HG03575 (cell line): ENCODE data around the gene FAM3C.
"Not testable (repeated sequence)": the region's sequence is repeated elsewhere in the genome, so short reads cannot be mapped to it uniquely, and the experiment has no call there.

Source experiments
- ATAC-seq: cut with Tn5 transposase; IDR thresholded peaks from one replicate; pipeline ENCODE4 v1.9.1; 2021; ENCODE audit not compliant: unreplicated experiment, insufficient number of reproducible peaks, low FRiP score; ENCODE audit errors: extremely low read depth

The FAM3C gene

DNA sequence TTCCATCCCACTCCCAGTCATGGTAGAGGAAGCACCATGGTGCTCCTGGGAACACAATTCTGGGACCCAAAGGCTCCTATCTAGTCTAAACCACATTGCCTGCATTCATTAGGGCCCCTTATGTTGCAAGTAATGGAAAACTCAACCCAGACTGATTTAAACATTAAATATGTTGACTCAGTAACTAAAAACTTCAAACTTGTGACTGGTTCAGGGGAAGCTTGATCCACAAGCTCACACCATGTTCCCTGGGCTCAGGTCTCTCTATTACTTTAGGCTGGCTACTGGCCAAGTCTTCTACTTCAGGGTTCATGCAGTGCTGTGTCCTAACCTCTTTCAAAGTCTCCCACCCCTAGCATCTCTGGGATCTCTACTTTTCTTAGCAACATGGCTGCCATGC is 54.2 kb downstream of the FAM3C start:
- no peak for ATAC-seq

DNA sequence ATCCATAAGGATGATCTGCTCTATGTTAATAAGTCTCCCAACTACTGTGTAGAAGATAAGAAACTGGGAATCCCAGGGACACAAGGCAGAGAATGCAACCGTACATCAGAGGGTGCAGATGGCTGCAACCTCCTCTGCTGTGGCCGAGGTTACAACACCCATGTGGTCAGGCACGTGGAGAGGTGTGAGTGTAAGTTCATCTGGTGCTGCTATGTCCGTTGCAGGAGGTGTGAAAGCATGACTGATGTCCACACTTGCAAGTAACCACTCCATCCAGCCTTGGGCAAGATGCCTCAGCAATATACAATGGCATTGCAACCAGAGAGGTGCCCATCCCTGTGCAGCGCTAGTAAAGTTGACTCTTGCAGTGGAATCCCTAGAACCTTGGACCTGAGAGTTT is 57.0 kb downstream of the FAM3C start:
- no peak for ATAC-seq

DNA sequence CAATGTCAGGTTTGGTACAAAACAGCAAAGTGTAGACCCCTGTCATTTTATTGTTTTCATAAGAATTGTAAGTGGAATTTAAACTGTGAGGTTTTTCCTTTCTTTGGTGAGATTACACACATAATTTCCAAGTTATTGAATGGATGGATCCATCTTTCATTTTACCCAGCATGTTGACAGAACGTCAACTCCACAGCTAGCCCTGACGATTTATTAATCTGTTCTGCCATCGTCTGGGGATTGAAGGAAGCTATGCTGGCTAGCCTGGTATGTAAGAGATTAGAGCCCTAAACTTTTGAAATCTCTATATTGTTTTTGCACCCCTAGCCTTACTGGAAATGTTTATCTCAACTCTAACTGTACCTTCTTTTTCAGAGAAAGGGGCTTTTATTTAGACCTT is 58.7 kb downstream of the FAM3C start:
- ATAC-seq, result no peak

DNA sequence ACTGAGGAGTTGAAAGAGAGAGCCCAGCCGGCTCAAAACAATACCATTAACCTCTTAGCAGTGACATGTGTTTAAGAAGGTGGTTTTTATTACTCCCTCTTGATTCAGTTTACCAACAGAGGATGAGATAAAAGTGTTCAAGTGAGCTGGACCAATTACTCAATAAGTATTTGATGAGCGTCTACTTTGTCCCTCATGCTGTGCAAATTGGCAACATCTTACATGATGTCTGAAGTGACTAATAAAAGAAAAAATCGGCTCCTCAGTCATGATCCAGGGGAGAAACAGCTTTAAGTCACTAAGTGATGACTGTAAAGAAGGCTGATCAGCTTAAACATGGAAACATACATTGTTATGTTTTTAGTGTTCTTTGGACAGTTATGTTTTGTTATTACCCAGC is 59.5 kb downstream of the FAM3C start:
- no peak for ATAC-seq

- no peak for ATAC-seq
Observed at GRCh38 chr7:121334875-121335648, 61.0 kb downstream of the FAM3C start.

DNA sequence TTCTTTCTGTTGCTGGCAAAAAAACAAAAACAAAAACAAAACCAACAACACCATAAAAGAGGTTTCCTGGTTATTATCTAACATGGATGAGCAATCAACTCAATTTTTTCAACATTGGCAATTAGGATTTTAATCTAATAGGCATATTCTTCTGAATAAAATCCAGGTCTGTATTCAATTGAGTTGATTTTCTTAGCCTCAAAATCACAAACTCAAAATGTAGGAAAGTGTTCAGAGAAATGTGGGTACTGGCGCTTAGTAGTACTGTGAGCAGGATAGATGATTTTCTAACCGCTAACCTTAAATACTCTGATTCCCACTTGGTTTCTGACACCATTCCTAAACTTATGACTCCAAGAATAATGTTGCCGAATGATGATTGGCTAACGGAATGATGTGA is 61.7 kb downstream of the FAM3C start:
- no peak for ATAC-seq

DNA sequence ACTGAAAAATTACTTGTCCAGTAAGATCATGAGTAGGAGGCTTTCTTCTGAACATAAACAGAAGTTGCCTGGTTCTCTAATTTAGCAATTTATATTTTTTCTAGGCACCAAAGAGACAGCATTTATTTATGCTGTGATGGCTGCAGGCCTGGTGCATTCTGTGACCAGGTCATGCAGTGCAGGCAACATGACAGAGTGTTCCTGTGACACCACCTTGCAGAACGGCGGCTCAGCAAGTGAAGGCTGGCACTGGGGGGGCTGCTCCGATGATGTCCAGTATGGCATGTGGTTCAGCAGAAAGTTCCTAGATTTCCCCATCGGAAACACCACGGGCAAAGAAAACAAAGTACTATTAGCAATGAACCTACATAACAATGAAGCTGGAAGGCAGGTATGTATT is 64.5 kb downstream of the FAM3C start:
- ATAC-seq, result no peak

- no peak for ATAC-seq
Observed at GRCh38 chr7:121331048-121331447, 65.1 kb downstream of the FAM3C start.

DNA sequence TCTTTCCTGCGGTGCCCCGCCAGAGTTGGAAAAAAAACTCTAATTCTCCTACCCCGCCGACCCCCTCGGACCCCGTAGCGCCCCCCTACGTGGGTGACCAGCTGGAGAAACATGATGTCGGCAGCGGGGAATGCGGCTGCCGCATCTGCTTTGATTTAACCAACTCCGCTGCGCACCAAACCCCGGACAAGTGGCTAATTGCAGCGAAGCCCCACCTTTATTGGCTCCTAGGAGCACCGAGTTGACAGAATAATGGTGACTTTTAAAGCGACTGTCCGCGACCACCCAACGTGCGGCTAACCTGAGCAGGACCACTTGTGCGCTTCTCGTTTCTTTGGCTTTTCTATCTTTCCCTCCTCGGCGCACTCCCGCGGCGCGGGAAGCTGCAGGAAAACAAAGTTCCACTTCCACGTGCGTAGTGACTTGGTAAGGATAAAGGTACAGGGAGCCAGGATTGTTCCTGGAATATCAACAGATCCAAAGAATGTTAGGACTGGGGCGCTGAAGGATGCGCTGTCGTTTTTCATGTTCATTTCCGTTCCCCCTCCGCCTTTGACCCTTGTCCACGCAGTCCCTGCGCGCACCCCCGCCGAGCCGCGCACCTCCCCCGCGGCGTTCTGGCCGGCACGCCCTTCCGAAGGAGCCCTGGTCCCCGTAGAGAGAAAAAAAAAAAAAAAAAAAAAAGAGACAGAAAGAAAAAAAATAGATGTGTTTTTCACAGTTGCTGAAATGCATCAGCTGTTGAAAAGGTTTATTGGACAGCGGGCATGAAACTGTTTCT is 65.9 kb downstream of the FAM3C start:
- no peak for ATAC-seq

GRCh38 chr7:121329191-121330052 is 66.7 kb downstream of the FAM3C start:
- ATAC-seq, result no peak

- no peak for ATAC-seq
Observed at GRCh38 chr7:121328508-121329190, 67.5 kb downstream of the FAM3C start, which contains the start of gene WNT16. Gene WNT16 (plus strand): TSS chr7:121329000. CDS start chr7:121329293, 293 bp downstream.

DNA sequence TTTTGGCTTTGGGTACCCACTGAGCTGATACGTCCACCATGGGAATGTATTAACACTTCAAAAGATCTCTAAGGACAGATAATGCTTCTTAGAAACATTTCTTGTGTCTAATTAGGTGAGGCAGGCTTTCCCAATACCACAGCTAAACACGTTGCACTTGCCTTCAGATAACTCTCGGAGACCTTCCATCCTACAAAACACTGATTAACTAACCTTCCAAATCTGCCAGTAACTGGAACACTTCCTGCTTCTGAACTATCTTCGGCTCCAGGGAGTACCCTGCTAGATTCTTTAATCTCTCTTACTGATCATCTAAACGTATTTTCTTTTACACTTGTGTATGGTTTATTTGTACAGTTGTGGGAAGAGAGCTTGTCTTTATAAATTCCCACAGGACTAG is 68.4 kb downstream of the FAM3C start:
- no peak for ATAC-seq

DNA sequence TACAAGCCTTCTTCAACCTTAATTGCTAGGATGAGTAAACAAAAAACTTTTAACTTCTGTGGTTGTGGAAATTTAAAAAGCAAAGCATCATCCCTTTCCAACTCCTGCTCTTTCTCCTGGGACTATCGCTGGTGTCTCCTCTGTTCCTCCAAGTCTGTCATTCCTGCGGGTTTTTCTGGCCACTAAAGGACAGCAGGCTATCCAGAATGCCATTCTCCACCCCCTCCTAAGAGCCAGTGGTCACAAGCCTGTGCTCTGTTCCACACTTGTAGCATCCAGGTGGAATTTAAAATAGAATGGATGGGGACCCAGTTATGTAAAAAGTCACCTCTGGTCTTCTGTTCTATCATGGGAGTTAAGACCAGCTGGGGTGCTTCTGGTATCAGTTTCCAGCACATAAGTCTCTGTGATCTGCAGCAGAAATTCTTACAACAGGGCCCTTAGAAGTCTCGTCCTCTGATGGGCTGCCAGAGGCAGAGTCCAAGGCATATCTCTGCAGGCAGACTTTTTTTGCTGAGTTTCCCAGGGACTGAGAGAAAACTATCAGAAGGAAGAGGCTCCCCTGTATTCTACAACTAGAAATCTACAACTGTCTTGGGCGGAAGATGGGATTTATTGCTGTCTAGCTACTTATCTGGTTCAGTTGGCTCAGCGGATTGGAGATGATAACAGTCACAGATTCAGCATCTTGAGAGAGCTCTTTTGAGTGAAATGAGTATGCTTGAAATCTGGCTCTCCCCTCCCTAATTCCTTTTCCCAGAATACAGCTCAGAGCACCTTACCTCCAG is 72.4 kb downstream of the FAM3C start:
- no peak for ATAC-seq

DNA sequence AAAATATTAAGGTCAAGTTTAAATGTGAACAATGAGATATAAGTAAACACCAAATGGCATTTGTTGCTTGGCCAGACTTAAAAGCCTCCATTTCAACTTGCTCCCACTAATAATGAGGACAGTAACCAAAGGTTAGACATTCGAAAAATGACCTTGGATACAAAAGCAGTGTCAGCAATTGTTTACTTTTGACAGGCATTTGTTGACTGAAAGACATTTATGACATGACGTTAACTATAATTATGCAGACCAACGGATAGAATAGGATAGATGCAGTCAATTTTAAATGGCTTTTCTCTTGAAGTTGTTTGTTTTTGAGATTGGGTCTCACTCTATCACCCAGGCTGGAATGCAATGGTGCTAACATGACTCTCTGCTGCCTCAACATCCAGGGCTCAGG is 73.6 kb downstream of the FAM3C start:
- ATAC-seq, result no peak

- ATAC-seq, result not testable (repeated sequence)
Observed at GRCh38 chr7:121315170-121315569, 80.9 kb downstream of the FAM3C start.

- ATAC-seq, result peak; percentile 79
Observed at GRCh38 chr7:121313793-121314676, 82.1 kb downstream of the FAM3C start.

DNA sequence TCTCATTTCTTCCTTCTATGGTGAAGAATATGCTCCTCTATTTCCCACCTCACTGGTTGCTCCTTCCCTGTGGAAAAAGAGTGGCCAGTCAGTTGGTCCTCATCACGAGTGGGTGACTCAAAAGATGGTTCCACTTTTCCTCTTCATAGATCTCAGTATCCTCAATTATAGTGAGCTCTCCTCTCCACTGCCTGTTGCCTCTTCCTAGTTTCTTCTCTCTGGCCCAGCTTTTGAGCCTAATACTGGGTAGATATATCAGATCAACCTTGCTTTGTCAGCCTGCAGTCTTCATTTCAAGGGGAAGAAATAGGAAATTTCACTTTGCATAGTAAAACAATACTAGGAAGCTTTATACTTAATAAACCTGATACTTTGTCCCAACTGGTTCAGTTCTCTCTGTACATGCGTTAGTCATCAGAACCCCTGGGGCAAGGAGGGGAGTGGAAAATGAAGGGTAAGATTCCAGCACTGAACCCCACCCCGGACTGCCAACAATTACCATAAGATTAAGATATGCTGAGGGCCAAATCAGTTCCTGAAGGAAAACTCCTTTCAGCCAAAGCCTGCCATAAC is 82.8 kb downstream of the FAM3C start:
- no peak for ATAC-seq
